CMK (cell line): ENCODE results near the gene TLK1.

Experiments used
- DNase-seq: peaks from one replicate; pipeline ENCODE4 v3.0.0-alpha.2; 2010; ENCODE audit warnings: low read depth

The TLK1 gene

GRCh38 chr2:171160119-171160955, at the start of gene TLK1:
TSS of gene TLK1 (minus strand) at chr2:171160893. CDS start at chr2:171160428, 465 bp downstream.
- DNase-seq = peak; percentile 46

- no peak for DNase-seq
Observed at GRCh38 chr2:171210216-171210863, 49.6 kb upstream of the TLK1 start.

GRCh38 chr2:171208657-171209056, 48.0 kb upstream of the TLK1 start:
- DNase-seq = no peak

DNA sequence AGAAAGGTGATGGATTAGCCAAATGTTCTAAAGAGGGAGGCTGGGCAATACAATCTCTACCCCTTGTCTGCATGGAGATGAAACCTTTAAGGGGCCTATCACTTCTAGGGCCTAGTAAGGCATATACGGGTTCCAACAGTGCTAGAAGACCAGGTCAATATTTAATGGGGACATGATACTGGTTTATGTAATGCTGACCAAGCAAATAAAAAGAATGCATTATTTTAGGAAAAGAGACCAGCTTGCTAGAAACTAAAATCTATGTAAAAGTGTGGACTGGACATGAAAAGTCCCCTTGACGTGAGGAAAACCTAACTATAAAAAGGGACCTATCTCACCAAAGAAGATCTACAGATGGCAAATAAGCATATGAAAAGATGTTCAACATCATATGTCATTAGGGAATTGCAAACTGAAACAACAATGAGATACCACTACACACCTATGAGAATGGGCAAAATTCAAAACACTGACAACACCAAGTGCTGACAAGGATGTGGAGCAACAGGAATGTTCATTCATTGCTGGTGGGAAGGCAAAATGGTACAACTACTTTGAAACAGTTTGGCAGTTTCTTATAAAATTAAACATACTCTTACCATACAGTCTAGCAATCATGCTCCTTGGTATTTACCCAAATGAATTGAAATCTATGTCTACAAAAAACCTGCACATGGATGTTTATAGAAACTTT, 45.9 kb upstream of the TLK1 start:
- DNase-seq = no peak

DNA sequence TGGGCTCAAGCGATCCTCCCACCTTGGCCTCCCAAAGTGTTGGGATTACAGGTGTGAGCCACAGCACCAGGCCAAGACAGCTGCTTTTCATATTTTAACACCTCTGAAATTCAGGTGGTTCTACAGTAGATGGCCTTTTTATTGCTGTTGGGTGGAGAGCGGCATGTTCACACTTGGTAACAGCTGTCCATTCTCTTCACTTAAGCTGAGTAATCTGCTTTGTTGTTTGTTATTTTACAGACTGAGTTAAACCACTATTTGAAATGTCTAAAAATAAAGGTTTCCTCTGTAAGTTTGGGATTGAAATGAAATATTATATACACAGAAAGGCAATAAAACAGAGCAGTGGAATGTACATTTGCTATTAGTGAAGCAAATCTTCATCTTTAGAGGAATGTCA, 44.9 kb upstream of the TLK1 start:
- no peak for DNase-seq

DNA sequence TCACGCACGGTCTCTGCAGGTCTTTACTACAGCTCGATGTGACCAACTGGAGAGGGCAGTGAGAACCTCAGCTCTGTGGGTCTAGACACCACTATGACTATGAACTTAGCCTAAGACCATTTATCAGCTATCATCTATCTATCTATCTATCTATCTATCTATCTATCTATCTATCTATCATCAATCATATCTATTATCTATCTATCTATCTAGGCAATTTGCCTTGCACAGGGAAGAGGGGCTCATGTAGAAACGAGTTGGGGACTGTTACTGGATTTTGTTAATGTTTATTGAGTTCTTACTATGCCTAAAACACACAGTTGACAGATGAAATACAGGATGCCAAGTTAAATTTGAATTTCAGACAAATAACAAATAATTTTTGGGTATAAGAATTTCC, 41.1 kb upstream of the TLK1 start:
- DNase-seq = no peak

DNA sequence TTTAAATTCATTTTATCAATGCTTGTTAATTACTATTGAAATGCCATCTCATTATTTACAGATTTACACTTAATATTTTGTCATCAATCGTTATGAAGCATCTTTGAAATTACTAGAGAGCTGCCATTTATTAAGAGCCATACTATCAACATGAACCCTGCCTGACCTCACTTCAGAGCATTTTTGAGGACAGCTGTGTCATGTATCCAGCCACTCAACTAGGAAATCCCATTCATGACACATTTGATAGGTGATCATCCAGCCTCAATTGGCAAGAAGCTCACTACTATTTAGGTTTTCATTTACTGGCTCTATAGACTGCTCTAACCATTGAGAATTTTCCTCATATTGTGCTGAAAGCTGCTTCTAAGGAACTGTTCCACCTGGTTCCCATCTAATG, 40.6 kb upstream of the TLK1 start:
- DNase-seq = no peak

- no peak for DNase-seq
Observed at GRCh38 chr2:171200469-171200868, 39.8 kb upstream of the TLK1 start.

DNA sequence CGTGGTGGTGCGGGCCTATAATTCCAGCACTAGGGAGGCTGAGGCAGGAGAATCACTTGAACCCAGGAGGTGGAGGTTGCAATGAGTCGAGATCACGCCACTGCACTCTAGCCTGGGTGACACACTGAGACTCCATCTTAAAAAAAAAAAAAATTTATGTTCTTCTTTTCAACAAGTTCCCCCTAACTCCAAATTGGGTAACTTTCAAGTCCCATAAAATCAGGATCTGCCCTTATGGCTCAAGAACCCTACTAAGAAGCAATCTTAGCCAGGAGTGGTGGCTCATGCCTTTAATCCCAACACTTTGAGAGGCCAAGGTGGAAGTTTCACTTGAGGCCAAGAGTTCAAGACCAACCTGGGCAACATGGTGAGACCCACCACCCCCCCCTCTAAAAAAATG, 30.3 kb upstream of the TLK1 start:
- DNase-seq = no peak

DNA sequence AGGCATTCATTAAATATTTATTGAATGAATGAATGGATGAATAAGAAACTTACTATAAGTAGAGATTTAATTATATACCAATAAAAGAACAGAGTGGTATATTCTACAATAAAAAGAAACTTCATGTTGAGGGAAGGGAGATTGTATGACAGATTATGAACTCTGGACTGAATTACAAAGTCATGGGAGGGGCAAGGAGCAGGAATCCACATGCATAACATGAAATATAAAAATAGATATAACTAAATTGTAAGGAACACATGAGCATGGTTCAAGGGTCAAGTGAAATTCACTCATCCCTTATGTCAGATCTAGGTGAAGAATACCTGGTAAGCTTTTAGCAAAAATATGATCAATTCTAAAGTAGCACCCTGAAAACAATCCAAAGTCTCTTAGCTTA, 27.1 kb upstream of the TLK1 start:
- no peak for DNase-seq

DNA sequence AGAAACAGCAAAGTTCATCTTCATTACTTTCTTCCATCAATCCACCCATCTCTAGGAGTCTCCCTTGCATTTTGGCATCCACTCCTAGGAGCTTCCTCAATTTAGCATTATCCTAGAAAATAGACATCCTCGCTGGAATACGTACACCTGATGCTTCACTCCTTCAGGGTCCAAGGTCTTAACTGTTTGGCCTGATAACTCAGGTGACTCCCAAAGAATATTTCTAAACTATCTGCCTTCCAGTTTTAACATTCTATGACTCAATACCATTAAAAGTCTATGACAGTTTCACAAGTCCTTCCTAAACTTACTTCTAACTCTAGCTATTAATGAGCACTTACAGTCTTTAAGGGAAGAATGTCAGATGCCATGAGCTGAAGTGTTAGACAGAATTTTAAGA, 26.5 kb upstream of the TLK1 start:
- DNase-seq = no peak

- DNase-seq = no peak
Observed at GRCh38 chr2:171185941-171186340, 25.2 kb upstream of the TLK1 start.

GRCh38 chr2:171185165-171185818, 24.6 kb upstream of the TLK1 start:
- no peak for DNase-seq

GRCh38 chr2:171181064-171182049, 20.7 kb upstream of the TLK1 start:
- DNase-seq = no peak

- DNase-seq = no peak
Observed at GRCh38 chr2:171180229-171180930, 19.7 kb upstream of the TLK1 start.

- DNase-seq = no peak
Observed at GRCh38 chr2:171178993-171179392, 18.3 kb upstream of the TLK1 start.

DNA sequence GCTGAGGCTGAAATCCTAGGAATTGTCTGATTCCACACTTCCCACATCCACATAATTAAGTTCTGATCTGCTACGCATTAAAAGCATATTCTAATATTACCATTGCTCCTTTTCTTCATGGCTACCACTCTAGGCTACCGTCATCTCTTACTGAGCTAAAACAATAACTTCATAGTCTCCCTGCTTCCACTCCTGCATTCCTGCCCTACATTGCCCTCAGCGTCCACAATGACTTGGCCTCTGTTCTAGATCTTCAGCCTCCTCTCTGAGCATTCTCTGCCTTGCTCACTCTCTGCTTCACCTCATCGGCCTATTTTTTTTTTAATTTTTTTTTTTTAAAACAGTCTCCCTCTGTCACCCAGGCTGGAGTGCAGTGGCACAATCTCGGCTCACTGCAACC, 15.8 kb upstream of the TLK1 start:
- no peak for DNase-seq

DNA sequence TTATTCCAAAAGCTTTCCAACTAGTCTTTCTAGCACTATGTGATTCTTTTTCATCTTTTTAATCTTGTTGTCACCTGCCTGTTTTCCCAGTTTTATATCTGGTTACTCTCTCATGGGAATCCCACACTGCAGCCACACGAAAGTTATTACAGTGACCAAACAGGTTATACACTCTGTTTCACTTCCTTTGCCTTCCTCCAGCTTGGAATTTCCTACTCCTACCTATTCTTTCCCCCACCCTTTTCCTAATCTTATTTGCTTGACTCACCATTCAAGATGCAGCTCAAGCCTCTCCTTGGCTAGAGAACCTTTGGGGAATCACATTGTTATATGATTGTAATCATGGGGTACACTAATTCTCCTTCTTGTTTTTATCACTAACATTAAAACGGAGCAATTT, 13.4 kb upstream of the TLK1 start:
- no peak for DNase-seq

DNA sequence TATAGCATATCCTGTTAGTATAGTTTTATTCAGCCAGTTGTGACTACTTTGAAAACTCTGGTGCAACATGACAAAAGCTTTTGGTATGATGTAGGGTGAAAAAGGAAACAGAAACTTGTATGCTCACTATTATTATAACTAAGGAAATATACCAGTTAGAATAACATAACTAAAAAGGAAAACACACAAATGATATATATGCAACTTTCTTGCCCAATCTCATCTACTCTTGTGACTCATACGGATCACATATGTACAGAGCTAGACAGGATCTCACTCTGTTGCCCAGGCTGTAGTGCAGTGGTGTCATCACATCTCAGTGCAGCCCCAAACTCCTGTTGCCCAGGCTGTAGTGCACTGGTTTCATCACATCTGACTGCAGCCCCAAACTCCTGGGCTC, 12.4 kb upstream of the TLK1 start:
- no peak for DNase-seq

- DNase-seq = no peak
Observed at GRCh38 chr2:171171808-171172207, 11.1 kb upstream of the TLK1 start.

DNA sequence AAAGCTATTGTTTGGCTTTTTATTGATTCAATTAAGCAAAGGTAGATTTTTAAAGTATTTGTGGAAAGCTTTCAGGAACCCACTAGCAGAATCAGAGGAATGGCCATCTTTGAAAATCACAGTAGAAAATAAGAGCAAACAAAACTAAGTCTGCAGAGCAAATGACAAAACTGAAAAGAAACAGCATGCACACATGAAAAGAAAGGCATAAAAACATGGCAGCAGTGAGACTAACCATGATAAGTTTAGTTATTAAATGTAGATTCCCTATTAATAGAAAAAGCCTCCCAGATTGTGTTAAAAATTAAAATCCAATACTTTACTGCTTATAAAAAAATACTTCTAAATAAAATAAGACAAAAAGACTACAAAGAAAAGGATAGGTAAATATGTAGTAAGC, 9.1 kb upstream of the TLK1 start:
- DNase-seq = no peak
